Inflammatory macrophage treated with lipopolysaccharide for 4 hours (primary cell): ENCODE data around the gene PHF2.
"Not testable (repeated sequence)": the region's sequence is repeated elsewhere in the genome, so short reads cannot be mapped to it uniquely, and the experiment has no call there.

Experiments
- DNase-seq: peaks from one replicate; pipeline ENCODE4 v3.0.0-alpha.2; 2020

The PHF2 gene

DNA sequence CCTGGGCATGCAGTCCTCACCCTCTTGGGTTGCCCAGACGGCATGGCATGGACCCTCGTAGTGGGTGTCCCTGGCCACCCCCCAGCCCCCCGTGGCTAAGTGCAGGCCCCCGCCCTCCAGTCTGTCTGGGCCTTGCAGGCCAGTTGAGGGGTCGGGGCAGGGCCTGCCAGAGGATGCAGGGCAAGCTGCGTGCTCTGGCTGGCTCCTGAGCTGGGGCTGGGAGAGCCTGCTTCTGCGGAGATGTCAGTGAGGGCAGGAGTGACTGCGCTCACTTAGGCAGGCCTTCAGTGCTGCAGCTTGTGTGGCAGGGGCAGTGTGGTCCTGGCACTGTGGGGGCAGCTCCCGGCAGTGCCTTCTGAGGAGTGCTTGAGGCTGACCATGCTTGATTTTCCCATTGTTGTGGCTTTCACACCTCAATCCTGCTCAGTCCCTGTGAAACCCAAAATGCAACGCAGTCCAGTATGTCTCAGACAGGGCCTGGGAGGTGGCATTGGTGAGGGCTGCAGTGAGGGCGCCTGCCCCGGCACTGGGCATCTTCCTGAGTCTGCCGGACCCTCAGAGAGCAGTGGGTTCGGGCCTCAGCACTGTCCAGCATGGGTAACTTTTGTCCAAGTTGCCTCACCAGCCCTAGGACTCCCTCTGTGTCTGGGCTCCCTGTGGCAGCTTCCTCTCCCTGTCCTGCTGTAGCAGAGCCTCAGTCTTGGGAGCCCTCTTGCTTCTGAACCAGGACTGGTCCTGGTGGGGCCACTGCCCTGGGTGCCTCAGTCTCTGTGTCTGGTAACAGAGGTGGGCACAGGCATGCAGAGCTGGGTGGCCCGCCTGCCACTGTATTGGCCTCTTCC lies 93.0 kb downstream of the PHF2 start:
- no peak for DNase-seq

DNA sequence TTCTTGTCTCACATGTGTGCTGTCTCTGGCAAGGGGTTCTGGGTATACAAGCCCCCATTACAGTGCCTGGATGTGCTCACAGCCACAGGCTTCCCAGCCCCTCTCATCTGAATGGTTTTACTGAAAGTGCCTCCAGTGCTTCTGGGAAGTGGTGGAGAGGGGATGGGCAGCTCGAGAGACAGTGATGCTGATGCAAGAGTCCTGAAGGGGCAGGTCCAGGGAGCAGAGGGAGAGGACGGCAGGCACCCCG lies 93.5 kb downstream of the PHF2 start:
- no peak for DNase-seq

DNA sequence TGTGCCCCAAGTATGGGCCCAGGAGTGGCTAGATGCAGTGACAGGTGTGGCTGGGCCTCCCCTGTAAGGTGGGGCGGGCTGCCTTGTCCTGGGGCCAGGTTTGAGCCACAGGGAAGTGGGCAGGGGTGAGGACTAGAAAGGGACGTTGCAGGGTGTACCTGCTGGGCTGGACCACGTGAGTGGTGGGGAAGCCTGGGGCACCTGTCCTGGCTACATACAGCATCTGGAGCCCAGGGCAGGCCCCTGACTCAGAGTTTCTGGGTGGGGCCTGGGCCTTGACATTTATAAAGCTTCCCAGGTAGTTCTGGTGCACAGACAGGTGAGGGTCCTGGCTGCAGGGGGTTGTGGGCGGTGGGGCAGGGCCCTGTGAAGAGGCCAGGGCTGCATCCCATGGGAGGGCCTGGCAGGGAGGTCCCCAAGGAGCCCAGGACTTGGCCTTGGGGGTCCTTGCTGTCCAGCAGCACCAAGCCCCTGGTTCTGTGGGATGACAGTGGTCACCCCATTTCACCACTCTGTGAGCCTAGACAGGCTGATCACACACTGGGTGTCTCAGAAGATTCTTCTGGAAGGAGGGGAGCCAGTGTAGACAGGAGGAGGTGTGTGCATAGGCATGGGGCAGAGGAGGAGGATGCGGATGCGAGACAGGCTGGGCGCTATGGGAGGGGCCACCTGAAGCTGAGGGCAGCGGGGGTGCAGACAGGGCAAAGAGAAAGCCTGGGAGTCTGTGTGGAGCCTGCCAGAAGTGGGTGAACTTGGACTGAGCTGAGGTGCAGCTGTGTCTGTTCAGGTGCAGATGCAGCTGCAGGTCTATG lies 94.0 kb downstream of the PHF2 start:
- DNase-seq, result peak; percentile 7

DNA sequence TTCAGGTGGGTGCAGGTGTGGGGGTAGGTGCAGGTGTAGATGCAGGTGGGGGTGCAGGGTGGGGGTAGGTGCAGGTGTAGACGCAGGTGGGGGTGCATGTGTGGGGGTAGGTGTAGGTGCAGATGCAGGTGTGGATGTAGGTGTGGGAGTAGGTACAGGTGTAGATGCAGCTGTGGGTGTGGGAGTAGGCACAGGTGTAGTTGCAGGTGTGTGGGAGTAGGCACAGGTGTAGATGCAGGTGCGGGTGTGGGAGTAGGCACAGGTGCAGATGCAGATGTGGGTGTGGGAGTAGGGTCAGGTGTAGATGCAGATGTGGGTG lies 94.6 kb downstream of the PHF2 start:
- DNase-seq, result no peak

DNA sequence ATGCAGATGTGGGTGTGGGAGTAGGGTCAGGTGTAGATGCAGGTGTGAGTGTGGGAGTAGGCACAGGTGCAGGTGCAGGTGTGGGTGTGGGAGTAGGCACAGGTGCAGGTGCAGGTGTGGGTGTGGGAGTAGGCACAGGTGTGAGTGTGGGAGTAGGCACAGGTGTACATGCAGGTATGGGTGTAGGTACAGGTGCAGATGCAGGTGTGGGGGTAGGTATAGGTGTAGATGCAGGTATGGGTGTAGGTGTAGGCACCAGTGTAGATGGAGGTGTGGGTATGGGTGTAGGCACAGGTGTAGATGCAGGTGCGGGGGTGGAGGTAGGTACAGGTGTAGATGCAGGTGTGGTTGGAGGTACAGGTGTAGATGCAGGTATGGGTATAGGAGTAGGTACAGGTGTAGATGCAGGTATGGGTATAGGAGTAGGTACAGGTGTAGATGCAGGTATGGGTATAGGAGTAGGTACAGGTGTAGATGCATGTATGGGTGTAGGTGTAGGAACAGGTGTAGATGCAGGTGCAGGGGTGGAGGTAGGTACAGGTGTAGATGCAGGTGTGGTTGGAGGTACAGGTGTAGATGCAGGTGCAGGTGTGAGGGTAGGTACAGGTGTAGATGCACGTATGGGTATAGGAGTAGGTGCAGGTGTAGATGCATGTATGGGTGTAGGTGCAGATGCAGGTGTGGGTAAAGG lies 96.1 kb downstream of the PHF2 start:
- not testable (repeated sequence) for DNase-seq

DNA sequence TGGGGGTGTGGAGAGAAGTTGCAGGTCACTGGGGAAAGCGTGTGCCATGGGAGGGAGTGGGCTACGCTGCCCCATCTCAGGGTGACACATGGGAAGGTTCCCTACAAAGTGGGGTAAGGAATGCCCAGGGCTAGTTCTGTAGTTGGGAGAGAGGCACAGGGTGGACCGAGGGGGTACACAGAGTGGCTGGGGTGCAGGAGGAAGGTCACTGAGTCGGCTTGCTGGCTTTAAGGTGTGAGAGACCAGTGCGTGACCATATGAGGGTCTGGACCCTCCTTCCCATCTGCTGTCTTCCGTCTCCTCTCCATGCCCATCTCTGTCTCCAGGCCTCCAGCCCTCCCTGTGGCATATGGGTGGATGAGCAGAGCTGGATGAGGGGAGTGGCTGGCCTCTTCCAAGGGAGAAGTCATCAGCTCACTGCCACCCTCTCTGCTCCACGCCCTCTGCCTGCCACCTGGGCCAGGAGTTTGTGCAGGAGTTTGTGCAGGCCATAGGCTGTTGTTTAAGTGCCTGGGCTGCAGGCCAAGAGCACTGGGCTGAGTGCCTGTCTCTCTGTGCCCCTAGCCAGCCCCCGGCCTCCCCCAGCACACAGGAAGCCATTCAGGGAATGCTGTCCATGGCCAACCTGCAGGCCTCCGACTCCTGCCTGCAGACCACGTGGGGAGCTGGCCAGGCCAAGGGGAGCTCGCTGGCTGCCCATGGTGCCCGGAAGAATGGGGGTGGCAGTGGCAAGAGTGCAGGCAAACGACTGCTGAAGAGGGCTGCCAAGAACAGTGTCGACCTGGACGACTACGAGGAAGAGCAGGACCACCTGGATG lies 96.8 kb downstream of the PHF2 start:
- DNase-seq, result peak; percentile 7

DNA sequence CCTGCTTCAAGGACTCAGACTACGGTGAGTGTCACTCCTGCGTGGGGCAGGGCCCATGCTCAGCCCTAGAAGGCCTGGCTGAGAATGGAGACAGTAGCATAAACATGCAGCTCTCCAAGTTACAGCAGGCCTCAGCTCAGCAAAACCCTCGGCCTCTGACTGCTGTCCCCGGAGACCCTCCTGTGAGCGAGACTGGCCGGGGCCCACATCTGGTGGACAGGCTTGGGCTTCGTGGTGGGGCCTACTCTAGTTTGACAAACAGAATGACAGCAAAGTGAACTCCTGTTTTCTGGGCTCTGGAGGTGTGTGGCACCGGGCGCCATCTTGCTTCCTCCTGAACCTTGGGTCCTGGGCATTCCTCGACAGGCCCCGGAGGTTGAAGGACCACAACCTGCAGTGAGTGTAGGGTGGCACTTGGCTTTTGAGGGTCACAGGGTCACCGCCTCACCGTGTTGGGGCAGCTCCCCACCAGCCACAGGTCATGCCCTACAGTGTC lies 97.5 kb downstream of the PHF2 start:
- DNase-seq, result no peak

DNA sequence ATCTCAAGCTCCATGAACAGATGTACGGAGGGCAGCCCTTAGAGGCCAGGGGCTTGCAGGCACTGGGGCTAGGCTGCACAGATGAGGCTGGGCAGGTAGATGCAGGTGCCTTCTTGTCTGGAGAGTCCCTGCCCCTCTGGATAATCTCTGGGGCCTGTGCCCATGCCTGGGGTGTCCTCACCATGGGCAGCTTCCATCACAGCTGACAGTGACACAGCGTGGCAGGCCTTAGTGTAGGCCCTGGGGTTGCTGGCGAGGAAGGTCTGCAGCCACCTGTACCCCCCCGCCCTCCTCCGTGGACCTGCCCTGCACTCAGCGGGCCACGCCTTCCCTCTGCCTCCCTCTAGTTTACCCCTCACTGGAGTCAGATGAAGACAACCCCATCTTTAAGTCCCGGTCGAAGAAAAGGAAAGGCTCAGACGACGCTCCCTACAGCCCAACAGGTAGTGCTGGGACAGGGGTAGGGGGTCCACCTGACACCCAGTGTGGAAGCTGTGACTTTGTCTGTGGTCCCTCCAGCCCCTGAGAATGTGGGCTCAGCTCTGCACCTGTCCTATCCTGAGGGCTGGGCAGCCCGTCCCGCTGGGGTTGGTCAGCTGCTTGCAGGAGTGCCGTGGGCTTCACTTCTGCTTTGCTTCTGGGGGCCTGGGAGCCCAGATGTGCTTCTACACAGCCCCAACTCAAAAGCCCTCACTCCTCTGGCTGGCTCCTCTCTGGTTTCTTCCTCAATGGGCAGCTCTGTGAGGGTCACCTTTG lies 98.4 kb downstream of the PHF2 start:
- no peak for DNase-seq

DNA sequence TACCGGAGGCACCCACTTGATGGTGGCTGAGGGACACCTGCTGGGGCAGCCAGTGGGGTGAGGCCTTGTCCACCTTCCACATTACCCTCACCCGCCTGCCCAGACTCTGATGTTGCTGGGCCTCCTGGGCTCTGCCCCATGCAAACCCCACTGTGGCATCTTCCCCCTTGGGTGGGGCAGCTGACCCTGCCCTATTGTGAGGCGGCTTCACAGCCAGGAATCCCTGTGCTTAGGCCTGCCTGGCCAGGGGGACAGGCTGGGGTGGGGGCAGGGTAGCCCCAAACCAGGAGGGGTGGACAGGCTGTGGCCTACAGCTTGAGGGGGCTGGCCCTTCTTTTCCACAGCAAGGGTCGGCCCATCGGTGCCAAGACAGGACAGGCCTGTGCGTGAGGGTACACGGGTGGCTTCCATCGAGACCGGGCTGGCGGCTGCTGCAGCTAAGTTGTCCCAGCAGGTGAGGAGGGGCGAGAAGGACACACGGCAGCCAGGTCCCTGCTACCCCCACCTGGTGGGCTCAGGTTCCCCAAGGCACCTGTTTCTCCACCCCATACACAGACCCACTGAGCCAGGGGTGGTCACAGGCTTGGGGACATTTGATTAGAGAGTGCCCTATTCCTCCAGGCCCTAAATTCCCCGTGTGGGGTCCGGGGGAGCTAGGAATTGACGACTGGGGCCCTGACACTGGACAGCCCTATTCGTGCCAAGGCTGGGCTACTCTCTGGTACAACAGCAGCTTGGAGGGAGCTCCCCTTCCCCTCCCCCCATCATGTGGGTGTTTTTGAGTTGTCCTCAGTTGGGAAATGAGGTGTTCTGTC lies 99.2 kb downstream of the PHF2 start:
- no peak for DNase-seq

DNA sequence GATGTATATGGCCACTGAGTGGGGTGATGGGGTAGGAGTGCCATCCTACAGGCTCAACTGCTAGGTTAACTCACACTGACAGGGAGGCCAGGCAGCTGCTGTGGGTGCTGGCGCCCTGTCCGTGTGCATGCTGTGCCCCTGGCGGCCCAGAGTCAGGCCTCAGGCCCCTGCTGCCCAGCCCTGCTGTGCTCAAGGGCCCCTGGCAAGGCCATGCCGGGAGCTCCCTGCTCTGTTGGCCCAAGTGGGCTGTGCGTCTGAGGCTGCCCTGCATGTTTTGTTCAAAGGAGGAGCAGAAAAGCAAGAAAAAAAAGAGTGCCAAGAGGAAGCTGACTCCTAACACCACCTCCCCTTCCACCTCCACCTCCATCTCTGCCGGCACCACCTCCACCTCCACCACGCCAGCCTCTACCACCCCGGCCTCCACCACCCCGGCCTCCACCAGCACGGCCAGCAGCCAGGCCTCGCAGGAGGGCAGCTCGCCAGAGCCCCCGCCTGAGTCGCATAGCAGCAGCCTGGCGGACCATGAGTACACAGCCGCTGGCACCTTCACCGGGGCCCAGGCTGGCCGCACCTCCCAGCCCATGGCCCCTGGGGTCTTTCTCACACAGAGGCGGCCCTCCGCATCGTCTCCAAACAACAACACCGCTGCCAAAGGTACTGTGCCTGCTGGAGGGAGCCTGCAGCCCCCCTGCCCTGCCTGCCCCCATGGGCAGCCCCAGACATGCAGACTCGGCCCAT lies 100.1 kb downstream of the PHF2 start:
- DNase-seq, result no peak

DNA sequence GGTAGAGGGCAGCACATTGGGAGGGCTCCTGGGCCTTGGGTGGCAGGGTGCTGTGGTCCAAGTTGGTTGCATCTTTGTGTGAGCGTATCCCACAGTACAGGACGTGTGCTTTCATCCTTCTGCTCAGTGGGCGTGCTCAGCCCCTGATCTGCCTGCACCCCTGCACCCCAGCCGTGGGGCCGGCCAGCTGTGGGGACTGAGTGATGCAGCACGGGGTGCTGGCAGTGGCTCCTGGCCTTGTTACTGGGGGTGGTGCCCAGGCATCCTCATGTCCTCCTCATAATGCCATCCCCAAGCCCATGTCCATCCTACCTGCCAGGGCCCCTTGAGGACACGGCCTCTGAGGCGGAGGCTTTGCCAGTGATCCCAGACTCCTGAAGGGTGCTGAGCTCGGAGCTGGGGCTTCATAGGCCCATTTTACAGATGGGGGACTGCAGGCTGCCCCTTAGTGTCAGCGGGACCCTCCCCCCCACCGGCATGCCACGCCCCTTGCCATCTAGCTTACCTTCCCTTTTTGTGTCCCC lies 100.7 kb downstream of the PHF2 start:
- no peak for DNase-seq

DNA sequence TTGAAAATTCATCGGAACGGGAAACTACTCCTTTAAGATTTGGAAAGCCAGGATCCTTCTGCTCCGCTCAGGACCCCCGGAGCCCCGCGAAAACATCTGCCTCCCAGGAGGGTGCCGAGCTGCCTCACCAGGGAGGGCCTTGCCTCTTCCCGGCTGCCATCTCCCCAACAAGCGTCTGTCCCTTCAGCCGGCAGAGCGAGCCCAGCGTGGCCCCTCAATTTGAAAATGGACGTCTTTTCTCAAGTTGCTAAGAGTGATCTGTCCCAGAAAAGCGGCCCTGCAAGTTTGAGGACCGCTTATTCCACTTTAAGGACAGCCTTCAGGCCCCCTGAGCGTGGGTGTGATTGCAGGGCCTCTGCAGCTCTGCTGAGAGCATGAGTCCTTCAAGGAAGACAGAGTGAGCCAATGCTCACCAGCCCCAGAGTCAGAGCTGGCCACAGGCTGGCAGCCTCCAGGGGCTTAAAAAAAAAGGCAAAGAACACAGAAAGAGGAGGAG lies 101.3 kb downstream of the PHF2 start:
- DNase-seq, result no peak

DNA sequence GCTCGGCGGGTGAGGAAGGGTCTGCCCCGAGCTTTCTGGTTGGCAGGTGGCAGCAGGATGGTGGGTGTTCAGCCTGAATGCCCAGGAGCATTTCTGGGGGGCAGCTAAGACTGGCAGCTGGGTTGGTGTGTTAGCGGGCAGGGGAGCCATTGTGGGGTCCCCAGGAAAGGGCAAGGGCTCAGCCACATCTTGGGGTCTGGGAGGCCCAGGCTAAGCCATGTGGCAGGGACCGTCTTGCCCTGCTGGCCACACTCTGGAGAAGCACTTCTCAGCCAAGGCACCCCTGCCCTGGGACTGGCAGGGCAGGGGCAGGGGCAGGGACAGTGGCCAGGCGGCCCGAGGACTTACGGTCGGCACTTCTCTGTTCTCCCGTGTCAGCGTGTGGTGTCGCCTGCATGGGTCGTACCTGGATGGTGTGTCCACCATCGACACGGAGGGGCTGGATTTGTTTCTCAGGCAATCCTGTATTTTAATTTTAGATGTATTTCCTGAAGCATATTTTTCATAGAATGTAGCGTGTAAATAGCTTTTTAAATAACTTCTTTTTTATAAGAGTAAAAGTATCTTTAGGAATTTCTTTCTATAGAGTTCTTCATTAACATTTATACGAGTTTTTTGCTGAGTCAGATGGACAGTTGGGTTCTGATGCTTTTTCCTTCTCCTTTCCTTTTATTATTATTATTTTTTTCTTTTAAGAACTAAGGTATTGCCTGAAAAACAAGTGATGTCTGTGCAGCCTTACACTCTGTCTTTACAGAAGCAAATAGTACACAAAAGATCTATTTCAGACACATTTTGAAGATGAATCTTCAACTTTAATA lies 102.0 kb downstream of the PHF2 start:
- no peak for DNase-seq

DNA sequence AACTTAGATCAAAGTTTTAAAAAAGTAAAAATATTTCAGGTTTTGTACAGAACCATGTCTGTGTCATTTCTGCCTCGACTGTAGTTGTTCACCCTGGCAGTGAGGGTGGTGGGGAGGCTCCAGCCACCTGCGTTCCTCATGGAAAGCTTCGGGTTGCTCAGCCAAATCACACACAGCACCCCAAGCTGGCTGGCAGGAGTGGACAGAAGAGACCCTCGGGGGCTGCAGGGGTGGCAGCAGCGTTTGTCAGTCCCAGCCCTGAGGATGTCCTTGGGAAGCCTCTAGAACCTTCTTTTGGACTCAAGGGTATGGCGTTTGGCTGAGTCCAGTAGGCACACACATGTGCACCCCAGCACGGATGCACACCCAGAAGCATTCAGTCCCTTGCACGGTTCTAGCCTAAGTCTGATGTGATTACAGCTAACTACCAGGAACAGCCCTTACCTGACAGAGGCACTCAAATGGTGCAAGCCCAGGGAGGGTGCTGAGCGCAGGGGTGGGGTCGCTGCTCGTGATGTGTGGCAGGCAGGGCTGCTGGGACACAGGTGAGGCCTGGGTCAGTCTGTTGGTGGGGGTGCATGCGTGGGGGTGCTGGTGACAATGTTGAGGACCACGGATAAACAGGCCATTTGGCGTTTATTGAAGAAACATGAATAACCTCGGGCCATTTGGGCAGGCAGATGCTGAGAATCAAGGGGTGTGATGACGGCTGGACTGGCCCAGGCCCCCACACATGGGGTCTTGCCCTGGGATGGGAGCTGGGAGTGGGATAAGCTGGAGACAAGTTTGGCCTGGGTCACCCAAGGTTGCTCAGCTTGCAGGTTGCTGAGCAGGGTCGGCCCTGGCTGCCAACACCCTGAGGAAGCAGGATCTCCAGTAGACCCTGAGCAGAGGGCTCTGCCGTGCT lies 103.4 kb downstream of the PHF2 start:
- no peak for DNase-seq

DNA sequence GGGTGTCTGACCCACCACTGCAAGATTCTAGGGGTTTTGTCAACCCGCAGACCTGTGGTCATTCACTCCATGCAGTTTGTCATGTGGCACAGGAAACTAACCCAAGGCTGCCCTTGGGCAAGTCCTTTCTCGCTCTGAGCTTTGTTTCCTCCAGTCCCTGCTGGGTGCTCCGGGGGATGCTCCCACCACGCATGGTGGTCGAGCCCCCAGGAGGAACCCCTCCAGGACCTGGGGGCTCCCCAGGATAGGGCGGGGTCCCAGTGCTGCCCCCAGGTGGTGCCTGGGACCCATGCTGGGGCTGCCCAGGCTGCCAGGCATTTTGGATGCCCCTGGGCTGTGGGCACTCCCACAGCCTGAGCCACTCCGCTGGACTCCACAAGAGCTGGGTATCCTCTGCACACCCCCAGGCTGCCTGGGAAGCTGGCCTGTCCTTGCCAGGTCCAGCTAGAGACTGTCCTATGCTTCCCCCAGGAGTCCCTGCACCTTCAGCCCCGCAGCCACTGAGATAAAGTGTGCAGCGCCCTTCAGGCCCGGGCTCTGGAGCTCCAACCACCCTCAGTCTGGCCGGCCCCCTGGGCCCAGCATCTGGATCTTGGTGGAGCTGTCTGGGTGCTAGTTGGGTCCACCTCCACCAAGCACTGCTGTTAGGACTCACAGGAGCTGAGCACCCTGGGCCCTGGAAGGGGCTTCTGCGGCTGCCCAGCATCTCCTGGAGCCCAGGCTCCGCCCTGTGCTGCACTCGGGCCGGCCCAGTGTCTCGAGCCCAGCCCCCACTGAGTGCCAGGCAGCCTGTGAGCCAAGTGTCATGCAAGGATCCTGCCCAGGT lies 104.3 kb downstream of the PHF2 start:
- no peak for DNase-seq

DNA sequence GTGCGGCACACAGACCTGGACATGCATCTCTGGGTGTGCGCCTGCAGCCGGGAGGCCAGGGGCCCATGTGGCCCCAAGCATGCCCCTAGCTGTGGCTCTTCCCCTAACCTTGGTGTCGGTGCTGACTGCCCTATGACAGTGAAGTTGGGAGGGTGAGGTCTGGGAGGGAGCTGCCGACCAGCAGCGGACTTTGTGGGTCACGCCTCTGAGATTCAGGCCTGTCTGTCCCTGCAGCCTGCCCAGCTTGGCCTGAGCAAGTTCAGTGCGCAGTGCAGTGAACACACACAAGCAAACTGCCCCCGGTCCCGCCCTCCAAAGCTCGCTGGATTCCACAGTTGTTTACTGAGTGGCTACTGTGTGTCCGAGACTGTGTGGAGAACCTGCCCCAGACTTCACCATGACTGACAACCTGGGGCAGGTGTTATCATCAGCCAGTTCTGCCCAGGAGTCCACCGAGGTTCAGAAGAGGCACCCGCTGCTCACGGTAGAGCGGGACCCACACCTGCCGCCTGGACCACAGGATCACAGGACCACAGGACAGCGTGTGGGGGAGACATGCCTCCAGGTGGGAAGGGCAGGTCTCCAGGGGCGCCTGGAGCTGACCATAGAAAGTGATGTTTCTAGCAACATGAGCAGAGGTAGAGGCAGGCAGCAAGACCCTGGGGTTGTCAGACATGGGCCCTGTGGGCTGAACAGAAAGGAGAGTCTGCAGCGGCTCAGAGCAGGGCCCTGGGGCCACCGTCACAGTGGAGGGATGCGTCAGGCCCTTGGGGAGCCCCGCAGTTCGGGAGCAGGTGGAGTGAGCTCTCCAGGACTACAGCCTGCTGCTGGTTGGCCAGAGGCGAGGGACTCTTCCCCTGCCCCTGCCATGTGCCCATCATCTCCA lies 105.1 kb downstream of the PHF2 start:
- no peak for DNase-seq
